HG03039 (cell line): ENCODE results near the gene HP.
A peak's percentile ranks its signal among the peaks of the same experiment; 100 is the strongest.

Source experiments
- ATAC-seq: cut with Tn5 transposase; IDR thresholded peaks from one replicate; pipeline ENCODE4 v1.9.1; 2021; ENCODE audit warnings: mild to moderate bottlenecking, moderate library complexity; ENCODE audit not compliant: unreplicated experiment

The HP gene

DNA sequence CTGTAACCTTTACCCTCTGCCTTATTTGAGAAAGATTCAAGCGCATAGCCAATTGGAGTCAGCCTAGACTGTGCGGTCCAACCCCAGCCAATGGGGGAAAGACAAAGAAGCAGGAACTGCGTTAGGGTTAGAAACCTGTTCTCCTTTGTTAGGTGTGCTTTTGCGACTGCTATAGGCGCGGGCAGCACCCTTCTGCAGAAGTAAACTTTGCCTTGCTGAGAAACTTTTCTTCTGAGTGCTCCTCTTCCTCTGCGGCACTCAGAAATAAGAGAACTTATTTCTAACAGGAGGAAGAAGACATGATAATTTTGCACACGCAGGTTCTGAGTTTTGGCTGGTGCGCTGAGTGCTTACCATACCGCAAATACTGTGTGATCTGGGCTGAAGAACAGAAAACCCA lies 30.1 kb downstream of the HP start:
- no peak for ATAC-seq

DNA sequence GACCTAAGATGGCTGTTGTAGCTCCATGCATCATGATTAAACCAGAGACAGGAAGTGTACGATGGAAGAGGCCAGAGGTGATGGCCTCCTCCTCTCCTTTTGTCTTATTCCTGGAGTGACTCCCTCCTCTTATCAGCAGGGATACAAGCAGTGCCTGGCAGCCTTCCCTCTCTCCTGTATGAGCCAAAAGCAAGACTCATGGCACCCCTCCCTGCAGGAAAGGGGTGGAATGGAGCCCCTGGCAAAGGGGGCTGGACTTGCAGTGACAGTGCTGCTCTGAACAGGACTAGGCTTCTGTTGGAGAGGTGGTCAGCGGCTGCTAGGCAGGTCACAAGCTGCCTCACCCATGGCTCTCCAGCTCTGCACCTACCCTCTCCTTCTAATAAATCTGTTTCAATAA lies 30.7 kb downstream of the HP start:
- ATAC-seq = no peak

DNA sequence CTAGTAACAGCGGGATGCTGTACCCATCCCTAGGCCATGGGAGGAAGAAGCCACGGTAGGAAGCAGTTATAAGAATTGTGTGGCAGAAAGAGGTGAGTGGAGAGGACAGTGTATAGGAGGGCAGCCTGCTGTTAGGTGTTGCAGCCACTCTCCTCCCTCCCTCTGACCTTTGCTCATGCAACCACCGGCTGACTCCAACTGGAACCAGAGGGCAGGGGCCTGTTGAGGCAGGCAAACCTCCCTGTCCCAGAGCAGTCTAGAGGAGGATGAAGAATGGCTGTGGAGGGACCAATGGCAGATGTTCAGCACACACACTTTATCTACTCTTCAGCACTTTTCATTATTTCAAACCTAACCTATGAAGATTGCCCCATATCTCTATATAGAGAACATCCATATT lies 36.9 kb downstream of the HP start:
- no peak for ATAC-seq

DNA sequence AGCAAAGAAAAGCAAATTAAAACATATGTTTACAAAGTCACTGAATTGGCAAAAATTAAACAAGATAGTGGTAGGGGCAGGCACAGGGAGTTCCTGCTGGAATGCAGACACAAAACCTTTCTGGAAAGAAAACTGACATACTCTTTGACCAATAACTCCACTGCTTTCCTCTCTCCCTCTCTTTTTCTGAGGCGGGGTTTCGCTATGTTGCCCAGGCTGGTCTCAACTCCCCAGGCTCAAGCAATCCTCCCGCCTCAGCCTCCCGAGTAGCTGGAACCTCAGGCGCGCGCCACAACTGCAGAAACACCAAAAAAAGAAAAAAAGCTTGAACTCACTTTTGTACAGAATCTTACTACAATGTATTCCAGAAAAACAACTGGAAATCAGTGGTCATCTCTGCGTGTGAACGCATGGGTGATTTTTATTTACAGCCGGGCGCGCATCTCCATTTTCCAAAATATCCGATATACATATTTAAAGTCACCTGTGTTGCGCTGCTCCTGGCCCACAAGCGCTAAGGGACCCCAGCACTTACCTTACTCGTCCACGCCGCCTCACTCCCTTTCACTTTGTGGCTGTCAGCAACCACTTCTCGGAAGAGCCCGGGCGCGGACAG lies 38.6 kb downstream of the HP start:
- no peak for ATAC-seq

DNA sequence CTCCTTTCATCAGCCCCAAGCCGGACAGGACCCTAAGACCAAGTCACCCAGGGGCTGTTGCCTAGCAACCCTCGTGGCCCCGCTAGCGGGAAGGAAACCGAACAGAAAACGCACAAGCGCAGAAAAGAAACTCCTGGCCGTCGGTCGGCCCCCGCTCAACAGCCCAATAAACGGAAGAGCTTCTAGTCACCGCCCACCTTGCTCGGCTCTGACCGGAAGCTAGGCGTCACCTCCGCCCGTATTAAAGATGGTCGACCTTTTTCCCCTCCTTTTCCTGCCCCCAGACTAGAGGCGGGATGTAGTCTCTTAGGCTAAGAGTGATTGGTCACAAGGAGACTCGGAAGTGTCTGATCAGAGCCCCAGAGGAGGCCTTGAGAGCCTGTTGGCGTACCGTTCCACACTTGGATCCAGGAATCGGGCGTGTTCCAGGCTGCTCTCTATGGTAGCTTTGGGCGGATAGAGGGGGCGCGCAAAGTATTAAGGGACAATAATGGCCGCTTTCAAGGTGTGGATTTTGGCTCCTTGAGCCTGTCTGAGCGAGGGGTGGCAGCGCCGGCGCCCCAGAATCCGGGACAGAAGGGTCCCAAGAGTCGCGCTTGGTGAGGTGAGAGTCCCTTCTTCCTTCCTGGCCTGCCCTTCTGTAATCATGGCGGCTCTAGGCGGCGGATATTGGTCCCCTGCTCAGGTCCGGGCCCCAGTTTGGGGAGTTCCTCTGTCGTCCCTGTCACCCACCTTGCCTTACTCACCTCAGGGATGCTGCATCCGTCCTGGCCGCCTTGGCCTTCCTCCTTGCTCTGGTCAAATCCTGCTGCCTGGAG lies 39.4 kb downstream of the HP start, which contains the start of the genes DHX38 and TXNL4B:
Gene DHX38 (plus strand): TSS at position 400 of the 818 bp plus-strand sequence. CDS start 2,311 bp downstream, outside the sequence.
Gene TXNL4B (minus strand): TSS at position 173 of the 818 bp plus-strand sequence. CDS start 2,871 bp downstream, outside the sequence.
- ATAC-seq = peak; percentile 96

DNA sequence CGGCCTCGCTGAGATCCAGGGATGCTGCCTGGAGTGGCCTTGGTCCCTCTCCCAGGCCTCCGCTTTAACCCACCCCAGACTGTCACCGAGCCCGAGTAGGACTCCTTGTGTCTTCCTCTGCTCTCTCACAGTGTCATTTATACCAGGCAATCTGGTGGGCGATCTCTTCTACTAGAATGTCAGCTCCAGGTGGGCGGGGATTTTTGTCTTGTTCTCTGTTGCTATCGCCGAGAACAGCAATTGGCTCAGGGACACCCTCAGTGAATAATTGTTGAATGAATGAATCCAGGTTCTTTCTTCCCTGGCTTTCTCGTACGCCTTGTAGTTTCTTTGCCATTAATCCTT lies 39.9 kb downstream of the HP start:
- no peak for ATAC-seq

DNA sequence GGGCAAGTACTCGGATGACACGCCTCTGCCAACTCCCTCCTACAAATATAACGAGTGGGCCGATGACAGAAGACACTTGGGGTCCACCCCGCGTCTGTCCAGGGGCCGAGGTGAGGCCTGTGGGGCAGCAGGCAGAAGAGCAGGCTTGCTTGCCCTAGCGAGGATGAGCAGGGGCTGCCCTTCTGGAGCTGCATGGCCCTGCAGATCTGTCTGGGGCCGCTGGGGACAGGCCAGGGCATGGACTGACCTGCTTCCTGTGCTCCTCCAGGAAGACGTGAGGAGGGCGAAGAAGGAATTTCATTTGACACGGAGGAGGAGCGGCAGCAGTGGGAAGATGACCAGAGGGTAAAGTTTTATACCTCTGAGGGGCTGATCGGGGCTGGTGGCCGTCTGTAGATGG lies 44.6 kb downstream of the HP start:
- no peak for ATAC-seq

DNA sequence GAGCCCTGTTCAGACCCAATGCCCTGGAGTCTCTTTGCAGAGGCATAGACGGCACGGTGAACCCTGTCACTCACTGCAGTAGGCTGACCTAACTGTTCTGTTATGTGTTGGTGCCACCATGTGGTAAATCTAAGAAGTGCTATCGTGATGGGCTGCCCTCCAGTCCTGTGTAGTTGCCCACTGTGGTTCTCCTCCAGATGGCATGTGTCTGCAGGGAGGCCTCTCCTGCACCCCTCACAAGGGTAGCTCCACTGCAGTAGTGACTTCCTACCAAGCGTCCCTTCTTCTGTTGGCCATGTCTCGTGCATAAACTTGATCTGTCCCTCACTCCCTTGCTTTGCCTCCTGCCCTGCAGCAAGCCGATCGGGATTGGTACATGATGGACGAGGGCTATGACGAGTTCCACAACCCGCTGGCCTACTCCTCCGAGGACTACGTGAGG lies 45.1 kb downstream of the HP start:
- ATAC-seq = peak; percentile 53

DNA sequence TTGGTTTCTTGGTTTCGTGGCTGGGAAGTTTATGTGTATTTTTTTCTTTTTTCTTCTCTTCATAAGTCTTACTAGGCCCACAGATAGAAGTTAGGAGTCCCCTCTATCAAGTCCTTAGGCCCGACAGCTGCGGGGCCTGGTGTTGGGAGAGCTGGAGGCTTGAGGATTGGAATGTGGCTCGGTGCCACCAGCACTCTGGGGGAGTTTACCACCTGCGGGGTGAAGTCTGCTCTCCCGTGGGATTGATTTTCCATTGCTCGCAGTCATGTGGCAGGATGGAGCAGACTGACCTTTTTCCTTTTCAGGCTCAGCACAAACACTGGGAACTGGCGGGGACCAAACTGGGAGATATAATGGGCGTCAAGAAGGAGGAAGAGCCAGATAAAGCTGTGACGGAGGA lies 46.9 kb downstream of the HP start:
- no peak for ATAC-seq

DNA sequence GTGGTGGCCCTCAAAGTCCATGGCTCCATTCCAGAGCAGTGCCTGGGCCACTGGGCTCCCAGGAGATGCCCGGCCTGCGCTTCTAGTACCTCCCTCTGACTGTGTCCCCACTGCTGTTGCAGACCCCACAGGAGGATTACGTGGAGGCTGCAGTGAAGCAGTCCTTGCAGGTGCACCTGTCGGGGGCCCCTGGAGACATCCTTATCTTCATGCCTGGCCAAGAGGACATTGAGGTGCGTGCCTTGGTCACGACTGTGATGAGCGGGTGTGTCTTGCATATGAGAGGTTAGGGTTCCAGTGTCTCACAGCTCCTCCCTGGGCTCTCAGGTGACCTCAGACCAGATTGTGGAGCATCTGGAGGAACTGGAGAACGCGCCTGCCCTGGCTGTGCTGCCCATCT lies 50.6 kb downstream of the HP start:
- no peak for ATAC-seq

DNA sequence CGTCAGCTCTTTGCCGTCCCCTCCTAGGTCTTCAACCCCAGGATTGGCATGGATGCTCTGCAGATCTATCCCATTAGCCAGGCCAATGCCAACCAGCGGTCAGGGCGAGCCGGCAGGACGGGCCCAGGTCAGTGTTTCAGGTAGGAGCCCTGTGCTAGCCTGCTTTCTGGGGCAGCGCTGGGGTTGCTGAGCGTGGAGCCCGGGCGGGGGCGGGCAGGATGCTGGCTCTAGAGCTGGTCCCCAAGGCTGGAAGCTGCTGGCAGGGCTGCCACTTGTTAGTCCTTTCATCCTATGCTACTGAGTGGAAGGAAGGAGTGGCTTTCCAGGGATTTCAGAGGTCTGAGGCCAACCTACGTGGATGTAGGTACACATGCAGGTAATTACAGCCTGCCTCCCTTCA lies 51.7 kb downstream of the HP start:
- ATAC-seq = no peak

DNA sequence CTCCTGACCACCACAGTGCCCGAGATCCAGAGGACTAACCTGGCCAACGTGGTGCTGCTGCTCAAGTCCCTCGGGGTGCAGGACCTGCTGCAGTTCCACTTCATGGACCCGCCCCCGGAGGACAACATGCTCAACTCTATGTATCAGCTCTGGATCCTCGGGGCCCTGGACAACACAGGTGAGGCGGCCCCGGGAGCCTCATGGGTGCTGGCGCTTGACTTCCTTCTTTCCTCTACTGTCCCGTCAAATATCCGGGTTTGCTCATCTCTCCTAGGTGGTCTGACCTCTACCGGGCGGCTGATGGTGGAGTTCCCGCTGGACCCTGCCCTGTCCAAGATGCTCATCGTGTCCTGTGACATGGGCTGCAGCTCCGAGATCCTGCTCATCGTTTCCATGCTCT lies 53.1 kb downstream of the HP start:
- ATAC-seq = no peak

DNA sequence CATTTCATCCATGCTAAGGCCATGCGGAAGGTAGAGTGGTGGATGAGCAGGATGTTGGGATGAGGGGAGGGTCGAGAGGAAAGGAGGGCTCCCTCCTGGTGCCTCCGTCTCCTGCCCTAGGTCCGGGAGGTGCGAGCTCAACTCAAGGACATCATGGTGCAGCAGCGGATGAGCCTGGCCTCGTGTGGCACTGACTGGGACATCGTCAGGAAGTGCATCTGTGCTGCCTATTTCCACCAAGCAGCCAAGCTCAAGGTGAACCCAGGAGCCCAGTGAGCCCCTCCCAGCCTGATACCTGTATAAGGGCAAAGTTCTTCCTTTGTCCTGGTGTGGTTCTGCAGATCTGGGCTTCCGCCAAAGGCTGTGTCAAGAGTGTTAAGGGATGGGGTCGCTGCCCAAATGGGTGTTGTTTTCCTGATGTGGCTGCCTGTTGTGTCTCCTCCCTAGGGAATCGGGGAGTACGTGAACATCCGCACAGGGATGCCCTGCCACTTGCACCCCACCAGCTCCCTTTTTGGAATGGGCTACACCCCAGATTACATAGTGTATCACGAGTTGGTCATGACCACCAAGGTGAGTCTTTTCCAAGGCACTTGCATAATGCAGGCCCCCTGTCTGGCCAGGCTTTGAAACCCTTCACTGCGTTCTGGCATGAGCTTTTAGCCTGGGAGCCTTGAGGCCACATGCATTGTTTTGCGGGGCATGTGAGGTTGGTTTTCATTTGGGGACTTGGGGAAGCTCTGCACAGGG lies 54.2 kb downstream of the HP start:
- no peak for ATAC-seq

DNA sequence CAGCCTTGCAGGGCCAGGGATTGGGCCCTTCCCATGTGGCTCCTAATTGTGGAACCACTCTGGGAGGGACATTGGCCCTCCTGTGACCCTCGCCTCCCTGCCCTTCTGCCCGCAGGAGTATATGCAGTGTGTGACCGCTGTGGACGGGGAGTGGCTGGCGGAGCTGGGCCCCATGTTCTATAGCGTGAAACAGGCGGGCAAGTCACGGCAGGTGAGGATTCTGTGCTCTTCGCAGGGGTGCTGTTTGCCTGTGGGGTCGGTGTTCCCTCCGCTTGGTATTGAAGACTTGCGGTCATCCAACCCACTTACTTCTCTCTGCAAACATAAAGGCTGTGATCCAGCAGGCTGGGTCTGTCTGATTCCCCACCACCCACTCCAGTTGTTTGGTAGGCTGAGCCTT lies 55.0 kb downstream of the HP start:
- no peak for ATAC-seq

DNA sequence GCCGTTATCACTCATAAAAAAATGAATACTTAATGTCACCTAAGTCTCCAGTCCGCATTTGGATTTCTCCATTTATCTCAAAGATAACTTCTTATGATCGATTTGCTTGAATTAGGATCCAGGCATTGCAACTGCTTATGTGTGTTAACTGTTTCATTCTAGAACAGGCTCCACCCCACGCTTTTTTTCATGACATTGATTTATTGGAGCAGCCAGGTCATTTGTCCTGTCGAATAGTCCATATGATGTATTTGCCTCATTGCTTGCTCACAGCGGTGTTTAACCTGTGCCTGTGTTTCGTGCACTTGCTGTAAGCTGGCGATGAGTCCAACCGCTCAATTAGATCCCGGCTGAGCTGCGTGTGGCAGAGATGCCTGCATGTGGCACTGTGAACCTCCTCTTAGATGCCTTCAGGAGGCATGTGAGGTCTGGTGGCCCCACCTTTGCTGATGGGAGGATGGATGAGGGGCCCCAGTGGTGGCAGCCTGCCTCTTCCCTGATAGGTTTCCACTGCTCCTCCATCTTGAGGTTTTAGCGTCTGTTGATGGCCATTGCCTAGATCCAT lies 55.7 kb downstream of the HP start:
- ATAC-seq = no peak
